HG03342 (cell line): ENCODE measurements around the gene PDPN.
"Not testable (repeated sequence)": the region's sequence is repeated elsewhere in the genome, so short reads cannot be mapped to it uniquely, and the experiment has no call there.

ENCODE experiments used
- ATAC-seq: cut with Tn5 transposase; IDR thresholded peaks from one replicate; pipeline ENCODE4 v1.9.1; 2021; ENCODE audit warnings: mild to moderate bottlenecking, moderate library complexity; ENCODE audit not compliant: unreplicated experiment

Gene PDPN

GRCh38 chr1:13583595-13583965 is at the start of gene PDPN:
TSS of gene PDPN (plus strand) at chr1:13583832. CDS start at chr1:13584034, 202 bp downstream.
- ATAC-seq = no peak

GRCh38 chr1:13535227-13535626 is 48.4 kb upstream of the PDPN start:
- ATAC-seq = no peak

- ATAC-seq = no peak
Observed at GRCh38 chr1:13536571-13536970, 47.1 kb upstream of the PDPN start.

GRCh38 chr1:13538832-13539231 is 44.8 kb upstream of the PDPN start:
- ATAC-seq = no peak

GRCh38 chr1:13539683-13540082 is 43.9 kb upstream of the PDPN start:
- ATAC-seq = no peak

- no peak for ATAC-seq
Observed at GRCh38 chr1:13540866-13541265, 42.8 kb upstream of the PDPN start.

- no peak for ATAC-seq
Observed at GRCh38 chr1:13541435-13542215, 42.0 kb upstream of the PDPN start.

- no peak for ATAC-seq
Observed at GRCh38 chr1:13543451-13544220, 40.0 kb upstream of the PDPN start.

- ATAC-seq = no peak
Observed at GRCh38 chr1:13544221-13544556, 39.4 kb upstream of the PDPN start.

- no peak for ATAC-seq
Observed at GRCh38 chr1:13546791-13547190, 36.8 kb upstream of the PDPN start.

GRCh38 chr1:13548281-13548680 is 35.4 kb upstream of the PDPN start:
- ATAC-seq = no peak

GRCh38 chr1:13549021-13549420 is 34.6 kb upstream of the PDPN start:
- no peak for ATAC-seq

GRCh38 chr1:13549521-13549920 is 34.1 kb upstream of the PDPN start:
- ATAC-seq = no peak

GRCh38 chr1:13550663-13551062 is 33.0 kb upstream of the PDPN start:
- ATAC-seq = no peak

GRCh38 chr1:13554798-13555197 is 28.8 kb upstream of the PDPN start:
- ATAC-seq = no peak

- no peak for ATAC-seq
Observed at GRCh38 chr1:13556224-13556764, 27.3 kb upstream of the PDPN start.

- no peak for ATAC-seq
Observed at GRCh38 chr1:13560541-13560940, 23.1 kb upstream of the PDPN start.

GRCh38 chr1:13562981-13563380 is 20.7 kb upstream of the PDPN start:
- ATAC-seq = not testable (repeated sequence)

GRCh38 chr1:13564073-13564472 is 19.6 kb upstream of the PDPN start:
- no peak for ATAC-seq

- ATAC-seq = not testable (repeated sequence)
Observed at GRCh38 chr1:13570435-13570834, 13.2 kb upstream of the PDPN start.

- ATAC-seq = no peak
Observed at GRCh38 chr1:13570924-13571323, 12.7 kb upstream of the PDPN start.

- ATAC-seq = no peak
Observed at GRCh38 chr1:13573586-13573985, 10.0 kb upstream of the PDPN start.
